GM12874 (cell line): Measurements from ENCODE around the gene CHD5.

Experiments used
- CTCF ChIP-seq: IDR thresholded peaks from 2 replicates; pipeline ENCODE4 v1.5.1; 2011; ENCODE audit warnings: low read depth, mild to moderate bottlenecking, control low read depth, low read length, moderate library complexity; ENCODE audit not compliant: insufficient read depth

Gene CHD5

GRCh38 chr1:6081901-6082300 lies 98.2 kb downstream of the CHD5 start:
- no peak for TF ChIP-seq CTCF

GRCh38 chr1:6080469-6080868 lies 99.7 kb downstream of the CHD5 start:
- TF ChIP-seq CTCF, result no peak

- no peak for TF ChIP-seq CTCF
Measured at GRCh38 chr1:6077919-6078318, 102.2 kb downstream of the CHD5 start.

- TF ChIP-seq CTCF, result no peak
Measured at GRCh38 chr1:6077506-6077905, 102.6 kb downstream of the CHD5 start.

- no peak for TF ChIP-seq CTCF
Measured at GRCh38 chr1:6075748-6076147, 104.4 kb downstream of the CHD5 start.

- no peak for TF ChIP-seq CTCF
Measured at GRCh38 chr1:6074192-6074901, 105.8 kb downstream of the CHD5 start.

GRCh38 chr1:6073480-6074053 lies 106.6 kb downstream of the CHD5 start:
- no peak for TF ChIP-seq CTCF
